ENCODE data around the gene SLC4A2. TPM values are rescaled to one million over a fixed set of nuclear protein-coding genes. Genes with fewer than 3 reads are reported as not detected.

The SLC4A2 gene
- total and polyA plus RNA-seq, 12 donors: 31.5 to 258 (median 151) TPM

DNA sequence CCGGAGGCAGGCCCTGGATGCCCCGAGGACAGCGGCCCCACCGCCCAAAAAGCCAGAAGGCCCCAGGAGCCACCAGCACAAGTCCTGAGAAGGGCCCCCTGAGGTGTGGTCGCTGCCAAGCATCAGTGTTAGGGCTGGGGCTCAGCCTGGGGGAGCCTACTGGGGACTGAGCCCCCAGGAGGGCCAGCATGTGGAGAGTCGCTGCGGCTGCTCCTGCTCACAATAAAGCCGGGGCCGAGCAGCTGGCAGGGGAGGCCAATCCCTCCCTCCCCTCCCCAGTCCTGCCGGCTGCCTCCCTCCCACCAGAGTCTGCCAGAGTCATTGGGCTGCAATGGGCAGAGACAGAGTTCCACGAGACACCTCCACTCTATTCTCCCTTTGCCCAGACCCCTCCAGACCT is 14.1 kb upstream of the SLC4A2 start:
- Histone ChIP-seq H3K9me3 (replicated peaks in 1 of 3) (no peaks in the 10 kb centered on the region), H3K27ac (no peak overlapping the region), H3K4me1 (replicated peaks in 1 of 2) (no peaks in the 10 kb centered on the region), H3K4me3 (no peak overlapping the region), H3K27me3 (no peaks in the 10 kb centered on the region), H3K36me3 (replicated peaks in 1 of 2) (peaks cover 0 to 11% of the 10 kb centered on the region in 2 donors)
- no peak for TF ChIP-seq CTCF (IDR thresholded peaks at IDR 0.05)
- TF ChIP-seq POLR2A (IDR thresholded peaks at IDR 0.05): no peak
- 86 to 94% (median 92%) methylated on average over 2 to 11 of the region's 11 CpGs for WGBS, 4 donors
- DNase-seq: no peak
- intact Hi-C loops (cut with DNase I): no loop called here

DNA sequence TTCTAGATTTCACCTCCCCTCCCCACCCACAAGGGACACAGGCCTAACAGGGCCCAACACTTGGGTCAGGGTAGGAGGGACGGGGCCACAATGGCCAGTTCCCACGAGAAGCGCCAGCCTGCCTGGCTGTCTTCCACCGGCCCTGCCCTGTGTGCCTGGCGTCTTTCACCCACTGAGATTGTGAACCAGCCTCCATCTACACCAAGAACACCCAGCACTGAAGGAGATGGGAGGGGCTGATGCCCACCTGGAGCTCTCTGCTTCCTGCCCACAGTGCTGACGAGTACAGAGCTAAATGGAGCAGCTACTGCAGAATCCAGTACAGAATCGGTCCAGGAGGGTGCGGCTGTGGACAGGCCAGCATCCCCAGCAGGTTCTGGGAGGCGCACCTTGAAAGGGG is 13.4 kb upstream of the SLC4A2 start:
- 86 to 87% (median 86%) methylated on average over 3 to 9 of the region's 9 CpGs for WGBS, 4 donors
- Histone ChIP-seq H3K9me3 (replicated peaks in 1 of 3) (no peaks in the 10 kb centered on the region), H3K4me3 (no peak overlapping the region), H3K4me1 (replicated peaks in 1 of 2) (peaks cover 0 to 2% of the 10 kb centered on the region in 2 donors), H3K27ac (no peak overlapping the region), H3K36me3 (replicated peaks in 1 of 2) (peaks cover 0 to 11% of the 10 kb centered on the region in 2 donors), H3K27me3 (no peaks in the 10 kb centered on the region)
- intact Hi-C loops (cut with DNase I): no loop called here
- TF ChIP-seq POLR2A (IDR thresholded peaks at IDR 0.05) (no peak), CTCF (IDR thresholded peaks at IDR 0.05) (no peak)
- DNase-seq: no peak

- DNase-seq: peak in 1 of 7 donors; percentile 44
- Histone ChIP-seq H3K4me1 (replicated peaks in 1 of 2) (peaks cover 0 to 3% of the 10 kb centered on the region in 2 donors), H3K27me3 (no peaks in the 10 kb centered on the region), H3K36me3 (replicated peaks in 1 of 2) (peaks cover 0 to 11% of the 10 kb centered on the region in 2 donors), H3K9me3 (replicated peaks in 1 of 3) (no peaks in the 10 kb centered on the region), H3K4me3 (no peak overlapping the region), H3K27ac (no peak overlapping the region)
- TF ChIP-seq CTCF (IDR thresholded peaks at IDR 0.05): no peak
- TF ChIP-seq POLR2A (IDR thresholded peaks at IDR 0.05): no peak
- intact Hi-C loops (cut with DNase I): no loop called here
- WGBS, 4 donors: 48 to 60% (median 57%) methylated on average over 12 to 14 of the region's 14 CpGs
These were observed 12.5 kb upstream of the SLC4A2 start for GRCh38 chr7:151046603-151047573.

DNA sequence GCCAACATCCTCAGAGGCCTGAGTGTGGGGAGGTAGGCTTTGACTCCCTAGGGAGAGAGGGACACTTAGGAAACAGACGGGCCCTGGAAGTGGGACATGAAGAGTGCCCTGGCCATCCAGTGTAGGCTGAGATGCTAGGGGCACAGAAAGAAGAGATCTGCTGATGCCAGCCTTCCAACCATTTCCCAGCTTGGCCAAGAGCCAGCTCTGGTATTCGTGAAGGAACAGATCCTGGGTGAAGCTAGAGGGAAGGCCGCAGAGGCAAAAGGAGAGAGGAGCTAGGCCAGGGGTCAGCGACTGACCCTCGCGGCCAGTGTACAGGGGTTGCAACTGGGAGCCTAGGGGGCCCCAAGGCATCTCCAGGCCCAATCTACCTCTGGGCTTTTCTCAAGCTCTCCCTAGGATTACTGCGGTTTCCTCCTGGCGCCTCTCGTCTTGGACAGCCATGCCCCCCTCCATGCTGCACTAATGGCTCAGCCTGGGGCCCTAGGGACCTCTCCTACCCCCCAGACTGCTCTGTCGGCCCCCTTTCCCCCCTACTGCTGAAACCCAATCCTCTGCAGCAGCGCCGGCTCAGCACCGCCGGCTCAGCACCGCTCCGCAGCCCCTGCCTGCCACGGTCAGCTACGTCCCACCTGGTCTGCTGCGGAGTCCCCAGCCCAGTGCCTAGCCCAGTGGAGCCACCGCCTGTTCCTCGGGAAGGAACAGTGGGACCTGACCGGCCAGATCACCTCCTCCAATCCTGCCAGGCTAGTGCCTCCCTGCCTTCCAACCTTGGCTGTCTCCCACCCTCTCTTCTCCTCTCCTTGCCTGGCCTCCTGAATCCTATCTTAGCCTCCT is 11.2 kb upstream of the SLC4A2 start, which contains the start of gene ASIC3:
Gene ASIC3 (plus strand): TSS at position 556 of the 840 bp plus-strand sequence. CDS start 355 bp downstream, outside the sequence.
- intact Hi-C loops (cut with DNase I): no loop called here
- TF ChIP-seq POLR2A (IDR thresholded peaks at IDR 0.05): no peak
- TF ChIP-seq CTCF (IDR thresholded peaks at IDR 0.05): no peak
- Histone ChIP-seq H3K4me3 (no peak within 1 kb of the TSS), H3K36me3 (replicated peaks in 1 of 2) (peaks cover 0 to 11% of the 10 kb centered on the region in 2 donors), H3K27me3 (no peaks in the 10 kb centered on the region), H3K27ac (no peak within 1 kb of the TSS), H3K4me1 (replicated peaks in 1 of 2) (peaks cover 0 to 3% of the 10 kb centered on the region in 2 donors), H3K9me3 (replicated peaks in 1 of 3) (no peaks in the 10 kb centered on the region)
- 65 to 76% (median 70%) methylated on average over 12 to 22 of the region's 22 CpGs for WGBS, 4 donors
- DNase-seq: no peak
